K562 treated with DMSO at 1 percent for 4 hours (cell line): ENCODE measurements around the gene KIAA0825. TPM values are rescaled to one million over a fixed set of nuclear protein-coding genes. Genes with fewer than 3 reads are reported as not detected.

Experiments used
- total RNA-seq: library from RNA; unstranded; fragments of 300-600 nt; gene quantifications from 2 replicates; pipeline ENCODE4 v1.2.3, GENCODE V29; 2022; ENCODE audit not compliant: insufficient read depth

The KIAA0825 gene
- total RNA-seq, result 0.23 TPM in 1 of 2 replicates, not detected in the other

DNA sequence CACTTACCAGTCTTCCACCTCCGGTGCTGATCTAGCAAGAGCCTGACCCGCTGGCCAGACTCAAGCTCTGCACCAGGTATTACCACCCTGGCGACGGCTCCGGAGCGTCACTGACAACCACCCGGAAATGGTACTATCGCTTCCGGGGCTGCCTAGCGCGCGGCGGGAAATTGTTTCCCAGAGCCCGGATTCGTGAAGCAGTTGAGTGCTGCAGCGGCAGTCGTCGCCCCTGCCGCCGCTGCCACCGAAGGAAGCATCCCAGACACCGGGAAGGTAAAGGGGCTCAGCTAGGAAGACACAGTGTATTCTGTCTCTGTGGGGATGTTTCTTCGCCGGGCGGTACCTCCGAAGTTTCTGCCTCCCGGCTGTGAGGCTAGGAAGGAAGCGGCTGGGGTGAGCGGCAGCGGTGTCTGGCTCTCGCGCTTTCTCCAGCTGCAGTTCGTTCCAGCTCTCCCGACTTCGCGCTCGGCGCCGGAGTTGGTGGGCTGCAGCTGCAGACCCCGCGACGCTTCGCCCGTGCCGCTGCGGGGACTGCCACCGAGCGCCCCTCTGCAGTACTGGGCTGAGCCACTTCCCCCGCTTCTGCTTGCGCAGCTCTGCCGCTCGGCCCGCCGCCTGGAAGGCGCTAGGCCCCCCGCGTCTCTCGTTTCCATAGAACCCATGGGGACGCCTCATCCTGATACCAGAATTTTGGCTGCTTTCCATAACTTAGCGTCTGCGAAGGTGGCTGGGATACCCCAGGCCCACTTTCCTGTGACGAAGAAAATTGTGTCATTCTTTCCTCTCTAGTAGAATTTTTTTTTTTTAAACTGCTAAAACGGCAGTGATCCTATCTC is at the start of gene KIAA0825, which contains the start of gene SLF1:
TSS of gene KIAA0825 (minus strand) at position 112 of the 836 bp plus-strand sequence. CDS start 81,478 bp downstream, outside the sequence.
TSS of gene SLF1 (plus strand) at position 177 of the 836 bp plus-strand sequence. CDS start 10,142 bp downstream, outside the sequence.

Other genes starting within 250 kb of the KIAA0825 start
- gene SLF1, start 65 bp upstream of the KIAA0825 start, total RNA-seq, result 4.6 and 9.6 TPM in 2 replicates